GM08714 (cell line): ENCODE data around the gene NPC1.

Source experiments
- H3K4me3 ChIP-seq: fragments of 200-500 bp; sonication (Bioruptor generic); 2 replicates; pipeline ENCODE4 v1.5.1; 2014; ENCODE audit warnings: mild to moderate bottlenecking, low read length, inconsistent platforms
- ZNF274 ChIP-seq: IDR thresholded peaks from 2 replicates; pipeline ENCODE4 v1.6.1; 2012; ENCODE audit warnings: mild to moderate bottlenecking, low read depth, low read length

NPC1 gene

DNA sequence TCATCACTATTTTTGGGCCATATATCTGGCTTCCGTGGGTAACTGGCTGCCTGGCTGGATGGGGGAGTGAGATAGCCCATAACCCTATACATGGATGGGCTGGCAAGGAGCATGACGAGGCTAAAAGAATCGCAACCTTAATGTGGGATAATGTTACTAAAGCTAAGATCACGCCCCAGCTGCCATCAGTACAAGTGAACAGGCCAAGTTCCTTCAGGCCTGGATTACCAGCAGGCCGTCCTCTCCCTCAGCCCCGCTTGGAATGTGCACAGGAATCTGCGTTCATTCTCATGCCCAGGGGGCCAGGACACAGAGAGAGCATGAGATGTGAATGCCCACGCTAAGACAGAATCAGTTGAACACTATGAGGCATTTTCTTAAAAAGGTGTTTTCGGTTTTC, 48.3 kb downstream of the NPC1 start:
- TF ChIP-seq ZNF274: no peak
- no peak overlapping the region for H3K4me3 ChIP-seq

DNA sequence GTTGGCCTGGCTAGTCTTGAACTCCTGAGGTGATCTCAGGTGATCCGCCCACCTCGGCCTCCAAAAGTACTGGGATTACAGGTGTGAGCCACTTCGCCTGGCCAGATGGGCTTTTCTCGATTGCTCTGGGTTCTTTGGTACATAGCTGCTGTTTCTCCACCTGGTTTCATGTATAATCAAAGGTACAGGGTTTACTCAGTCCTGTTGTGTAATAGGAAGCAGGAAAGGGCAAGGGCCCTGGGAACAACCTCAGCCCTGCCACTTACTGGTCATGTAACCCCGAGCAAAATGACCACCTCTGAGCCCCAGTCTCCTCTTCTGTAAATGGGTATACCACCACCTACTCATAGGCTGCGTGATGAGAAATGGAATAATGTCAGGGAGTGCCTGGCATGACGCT, 49.0 kb downstream of the NPC1 start:
- no peak overlapping the region for H3K4me3 ChIP-seq
- TF ChIP-seq ZNF274: no peak

DNA sequence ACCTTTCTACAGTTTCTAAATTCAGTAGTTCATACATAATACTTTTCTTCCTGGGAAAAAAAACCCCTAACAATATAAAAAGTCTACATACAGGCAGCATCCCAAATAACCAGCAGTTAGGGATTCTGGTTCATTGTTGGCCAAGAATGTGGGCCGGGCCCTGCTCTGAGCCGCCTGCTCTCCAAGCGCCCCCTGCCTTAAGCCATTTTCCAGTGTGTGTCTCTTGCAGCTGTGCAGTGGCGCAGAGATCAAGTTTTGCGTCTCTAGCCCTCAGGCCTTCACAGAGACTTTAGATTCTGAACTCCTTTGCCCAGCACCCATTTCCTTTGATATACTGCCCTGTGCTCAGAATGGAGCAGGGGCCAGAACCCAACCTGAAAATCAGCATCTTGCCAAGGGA, 50.1 kb downstream of the NPC1 start:
- H3K4me3 ChIP-seq: no peak overlapping the region
- TF ChIP-seq ZNF274: no peak

DNA sequence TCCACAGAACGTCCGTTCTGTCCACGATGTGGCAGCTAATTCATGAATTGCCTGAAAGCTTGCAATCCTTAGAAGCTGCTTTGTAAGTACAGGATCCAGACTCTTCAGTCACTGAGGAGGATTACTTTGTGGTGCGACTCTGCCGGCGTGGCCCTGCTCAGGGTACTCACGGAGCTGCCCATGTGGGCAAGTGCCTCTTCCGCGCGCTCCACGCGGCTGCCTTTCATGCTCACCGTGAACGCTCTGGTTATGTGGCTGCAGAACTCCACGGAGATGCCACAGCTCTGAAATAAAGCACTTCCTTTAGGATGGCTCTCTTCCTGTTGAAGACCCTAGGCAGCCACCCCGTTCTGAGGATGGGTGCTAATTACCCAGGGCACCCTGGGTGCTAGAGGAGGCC, 52.0 kb downstream of the NPC1 start:
- TF ChIP-seq ZNF274: no peak
- no peak overlapping the region for H3K4me3 ChIP-seq

DNA sequence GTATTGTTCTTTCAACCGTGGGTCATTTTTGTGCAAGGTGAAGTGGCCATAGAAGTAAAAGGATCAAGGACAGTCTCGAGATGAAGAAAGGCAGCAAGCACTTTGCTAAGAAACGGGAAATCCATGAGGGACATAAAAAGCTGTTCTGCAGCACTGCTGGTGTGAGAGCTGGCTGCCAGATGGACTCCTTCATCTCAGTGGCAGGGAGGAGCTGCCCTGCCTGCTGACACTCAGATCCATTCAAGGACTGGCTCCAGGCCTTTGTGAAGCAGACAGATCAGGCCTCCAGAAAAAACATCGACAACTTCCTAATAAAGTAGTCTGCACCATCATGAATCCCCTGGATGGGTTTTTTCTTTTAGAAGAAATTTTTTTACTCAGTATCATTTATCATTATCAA, 53.5 kb downstream of the NPC1 start:
- TF ChIP-seq ZNF274: no peak
- no peak overlapping the region for H3K4me3 ChIP-seq

DNA sequence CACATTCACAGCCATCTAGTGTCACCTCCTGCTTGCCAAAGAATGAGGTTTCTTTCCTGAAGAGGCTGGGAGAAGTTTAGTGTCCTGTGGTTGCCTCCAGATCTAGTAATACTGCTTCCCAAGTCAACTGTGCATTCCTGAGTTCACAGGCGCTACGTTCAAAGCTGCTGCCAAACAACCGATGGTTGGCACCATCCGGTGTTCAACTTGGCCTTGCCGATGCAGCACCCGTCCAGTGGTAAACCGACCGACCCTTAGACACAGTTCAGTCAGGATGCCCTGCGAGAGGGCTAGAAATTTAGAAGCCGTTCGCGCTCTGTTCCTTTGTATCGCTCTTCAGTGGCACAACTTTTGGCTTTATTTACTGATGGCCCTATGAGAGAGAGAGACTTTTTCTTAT, 54.4 kb downstream of the NPC1 start:
- TF ChIP-seq ZNF274: no peak
- H3K4me3 ChIP-seq: no peak overlapping the region

DNA sequence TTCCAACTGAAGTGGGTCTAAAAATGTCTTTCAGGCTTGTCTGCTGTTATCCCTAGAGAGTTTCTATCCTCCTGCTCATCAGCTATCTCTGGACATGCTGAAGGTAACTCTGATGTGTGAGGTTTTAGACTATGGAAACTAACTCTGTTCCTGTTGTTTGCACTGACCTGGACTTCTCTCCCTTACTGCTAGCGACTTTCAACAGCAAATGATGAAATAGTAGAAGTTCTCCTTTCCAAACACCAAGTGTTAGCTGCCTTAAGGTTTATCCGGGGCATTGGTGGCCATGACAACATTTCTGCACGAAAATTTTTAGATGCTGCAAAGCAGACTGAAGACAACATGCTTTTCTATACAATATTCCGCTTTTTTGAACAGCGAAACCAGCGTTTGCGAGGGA, 56.1 kb downstream of the NPC1 start:
- H3K4me3 ChIP-seq: no peak overlapping the region
- TF ChIP-seq ZNF274: no peak

DNA sequence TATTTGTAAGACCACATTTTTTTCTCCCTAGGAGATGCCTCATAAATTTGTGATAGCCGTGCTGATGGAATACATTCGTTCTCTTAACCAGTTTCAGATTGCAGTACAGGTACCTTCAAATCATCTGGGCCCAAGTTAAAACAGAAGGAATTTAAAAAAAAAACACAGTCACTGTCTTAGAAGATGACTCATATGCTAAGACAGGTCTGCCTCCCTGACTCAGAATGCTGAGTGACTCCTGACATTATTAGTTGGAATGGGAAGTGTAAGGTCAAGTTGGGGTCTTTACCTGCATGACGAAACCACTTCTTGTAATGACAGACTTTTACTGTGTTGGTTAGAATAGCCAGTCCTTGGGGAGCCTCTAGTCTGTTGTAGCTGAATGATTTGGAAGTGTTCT, 56.7 kb downstream of the NPC1 start:
- no peak overlapping the region for H3K4me3 ChIP-seq
- no peak for TF ChIP-seq ZNF274

DNA sequence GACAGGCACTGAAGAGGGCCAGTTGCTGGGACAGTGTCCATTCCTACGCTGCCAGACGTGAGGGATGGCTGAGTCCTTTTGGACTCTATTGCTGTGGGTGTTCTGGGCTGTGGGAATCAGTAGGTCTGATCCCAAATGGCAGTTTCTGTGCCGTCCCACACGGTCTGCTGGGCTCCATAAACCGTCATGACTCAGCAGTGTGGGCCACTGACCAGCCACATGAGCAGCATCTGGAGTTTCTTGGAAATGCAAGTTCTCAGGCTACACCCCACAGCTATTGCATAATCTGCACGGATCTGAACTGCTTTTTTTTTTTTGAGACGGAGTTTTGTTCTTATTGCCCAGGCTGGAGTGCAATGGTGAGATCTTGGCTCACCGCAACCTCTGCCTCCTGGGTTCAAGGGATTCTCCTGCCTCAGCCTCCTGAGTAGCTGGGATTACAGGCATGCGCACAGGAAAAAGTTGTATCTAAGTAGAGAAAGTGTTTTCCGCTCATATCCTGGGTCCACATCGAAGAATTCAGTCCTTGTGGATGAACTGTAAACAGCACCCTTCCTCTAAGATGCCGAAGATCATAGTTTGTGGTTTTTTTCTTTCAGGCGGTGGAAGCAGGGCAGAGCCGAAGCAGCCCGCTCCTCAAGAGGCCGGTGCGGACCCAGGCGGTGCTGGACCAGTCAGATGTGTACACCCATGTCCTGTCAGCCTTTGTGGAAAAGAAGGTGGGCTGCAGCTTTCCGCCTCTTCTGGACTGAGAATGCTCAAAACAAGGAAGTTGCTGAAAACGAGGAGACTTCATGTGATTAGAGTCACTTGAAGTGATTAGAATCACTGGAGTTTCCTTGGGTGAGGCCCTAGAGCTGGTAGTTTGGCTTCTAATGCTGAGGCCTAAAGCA, 57.5 kb downstream of the NPC1 start:
- H3K4me3 ChIP-seq: no peak overlapping the region
- no peak for TF ChIP-seq ZNF274

DNA sequence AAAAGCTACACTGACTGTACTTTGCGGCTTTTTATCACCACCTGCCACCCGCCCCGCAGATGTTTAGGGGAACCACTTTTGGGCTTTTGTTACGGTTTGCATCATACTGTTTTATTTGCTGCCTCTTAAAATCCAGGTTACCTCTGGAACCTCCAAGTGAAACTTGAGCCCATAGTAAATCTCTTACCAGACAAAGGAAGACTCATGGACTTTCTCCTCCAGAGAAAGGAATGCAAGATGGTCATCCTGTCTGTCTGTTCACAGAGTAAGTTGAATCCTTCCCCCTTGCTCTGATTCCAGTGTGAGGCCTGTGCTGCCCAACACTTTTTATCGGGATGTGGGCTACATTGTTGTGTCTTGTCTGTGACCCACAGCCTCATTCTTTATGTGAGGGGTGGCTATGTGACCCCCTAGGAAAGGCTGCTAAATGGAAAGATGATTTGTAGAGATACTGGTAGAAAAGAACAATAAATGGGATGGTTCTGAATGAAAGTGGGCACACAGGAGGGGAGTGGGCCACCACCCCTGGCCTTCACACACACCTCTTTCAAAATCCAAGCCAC, 59.7 kb downstream of the NPC1 start:
- TF ChIP-seq ZNF274: no peak
- no peak overlapping the region for H3K4me3 ChIP-seq

DNA sequence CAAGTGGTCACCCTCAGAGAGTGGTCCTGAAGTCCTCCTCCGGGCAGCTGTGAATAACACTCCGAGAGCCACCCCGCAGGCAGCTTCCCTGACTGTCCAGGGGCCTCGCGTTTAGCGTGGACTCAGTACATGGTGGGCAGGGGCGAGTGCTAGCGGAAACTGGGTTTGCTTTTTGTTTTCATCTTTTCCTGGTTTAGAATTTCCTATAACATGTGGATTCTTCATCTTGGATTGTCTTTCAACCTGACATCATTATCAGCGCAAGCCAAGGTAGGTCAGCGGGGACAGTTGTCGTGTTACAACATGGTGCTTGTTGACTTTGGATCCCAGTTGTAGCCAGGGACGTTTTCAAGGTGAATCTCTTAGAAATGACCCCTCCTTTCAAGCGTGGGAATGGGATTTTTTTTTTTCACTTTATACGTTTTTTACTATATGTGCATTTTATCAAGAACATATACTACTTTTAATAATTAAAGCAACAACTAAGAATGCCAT, 62.0 kb downstream of the NPC1 start:
- TF ChIP-seq ZNF274: no peak

DNA sequence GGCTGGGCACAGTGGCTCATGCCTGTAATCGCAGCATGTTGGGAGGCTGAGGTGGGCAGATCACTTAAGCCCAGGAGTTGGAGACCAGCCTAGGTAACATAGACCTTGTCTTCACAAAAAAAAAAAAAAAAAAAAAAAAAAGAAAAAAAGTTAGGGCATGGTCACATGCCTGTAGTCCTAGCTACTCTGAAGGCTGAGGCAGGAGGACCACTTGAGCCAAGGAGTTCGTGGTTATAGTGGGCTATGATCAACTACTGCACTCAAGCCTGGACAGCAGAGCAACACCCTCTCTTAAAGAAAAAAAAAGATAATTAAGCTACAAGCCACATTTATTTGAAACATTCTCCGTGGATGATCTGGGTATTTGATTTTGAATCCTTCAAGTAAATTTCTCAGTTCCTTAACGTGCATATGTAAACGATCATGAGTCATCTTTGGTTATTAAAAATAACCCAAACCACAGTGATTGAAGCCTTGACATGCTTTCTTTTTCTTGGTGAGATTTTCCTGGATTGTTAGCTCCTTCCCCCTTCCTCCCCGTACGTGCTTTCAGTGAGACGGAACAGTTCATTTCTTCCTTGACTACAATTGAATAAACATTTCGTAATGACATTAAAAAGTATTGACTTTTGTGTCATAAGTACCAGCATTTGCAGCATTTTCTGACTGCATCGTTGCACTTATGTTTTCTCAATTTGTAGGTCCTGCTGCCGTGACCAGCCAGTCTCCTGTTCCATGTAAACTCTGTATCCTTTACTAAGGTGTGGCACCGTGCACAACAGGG, 62.7 kb downstream of the NPC1 start:
- no peak overlapping the region for H3K4me3 ChIP-seq
- no peak for TF ChIP-seq ZNF274

More for the DNA sequence above, 62.0 kb downstream of the NPC1 start:
- no peak overlapping the region for H3K4me3 ChIP-seq

DNA sequence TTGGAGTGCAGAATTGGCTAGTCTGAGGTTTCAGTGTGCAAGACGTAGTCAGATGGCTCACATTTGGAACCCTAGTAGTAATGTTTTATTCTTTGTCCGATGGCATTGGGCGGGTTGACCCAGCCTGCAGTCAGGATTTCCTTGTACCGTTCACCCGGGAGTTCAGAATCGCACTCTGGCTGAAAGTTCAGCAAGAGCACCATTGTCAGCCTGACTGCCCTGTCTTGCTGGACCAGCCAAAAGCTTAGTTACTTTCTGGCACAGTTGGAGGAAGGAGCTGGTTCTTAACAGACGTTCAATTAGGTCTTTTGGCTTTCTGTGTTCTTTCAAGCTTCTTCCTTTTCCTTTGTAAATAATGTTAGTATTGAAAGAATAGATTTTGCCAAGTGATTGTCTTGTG, 64.4 kb downstream of the NPC1 start:
- no peak for TF ChIP-seq ZNF274
- no peak overlapping the region for H3K4me3 ChIP-seq

DNA sequence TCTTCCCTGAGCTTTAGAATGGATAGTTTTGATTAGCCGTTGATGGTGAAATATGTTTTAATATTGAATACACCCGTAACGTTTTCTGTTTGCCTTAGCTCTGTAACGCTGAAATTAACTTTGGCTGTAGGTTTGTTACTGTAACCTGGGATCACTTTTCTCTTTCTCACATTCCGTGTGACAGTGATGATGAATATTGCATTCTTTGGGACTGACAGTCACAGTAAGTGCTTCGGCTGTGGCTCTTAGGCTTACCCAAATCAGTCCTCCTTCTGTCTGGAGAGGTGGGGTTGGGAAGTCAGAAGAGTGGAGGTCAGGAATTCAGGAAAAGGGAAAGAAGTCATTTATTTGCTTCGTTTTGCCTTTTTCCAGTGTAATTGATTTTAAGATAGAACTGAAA, 65.0 kb downstream of the NPC1 start:
- H3K4me3 ChIP-seq: no peak overlapping the region
- TF ChIP-seq ZNF274: no peak

DNA sequence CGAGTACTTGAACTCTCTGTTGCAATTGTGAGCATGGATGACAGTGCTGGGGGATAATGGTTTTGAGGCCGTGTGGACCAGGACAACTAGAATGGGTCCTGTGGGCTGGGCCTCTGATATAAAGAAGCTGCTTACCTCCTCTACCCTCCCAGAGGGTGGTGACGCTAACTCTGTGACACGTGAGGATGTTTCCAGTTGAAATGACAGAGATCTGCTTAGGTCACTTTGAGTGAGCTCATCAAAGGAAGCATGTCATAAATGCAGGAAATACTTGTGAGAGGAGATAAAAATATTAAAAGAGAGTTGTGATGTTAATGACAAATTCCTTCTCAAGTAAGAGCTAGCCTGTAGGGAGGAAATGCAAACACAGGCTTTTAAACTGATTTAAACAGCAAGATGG, 66.6 kb downstream of the NPC1 start:
- TF ChIP-seq ZNF274: no peak
- no peak overlapping the region for H3K4me3 ChIP-seq
